GM23248 (cell line): ENCODE results near the gene ST8SIA1.

Source experiments
- EZH2 ChIP-seq: fragments of 200-600 bp; sonication (generic); IDR thresholded peaks from 2 replicates; pipeline ENCODE4 v1.6.1; 2018; ENCODE audit warnings: antibody characterized with exemption, mild to moderate bottlenecking; ENCODE audit not compliant: insufficient read depth, poor library complexity, severe bottlenecking
- EZH2phosphoT487 ChIP-seq: fragments of 200-600 bp; sonication (generic); IDR thresholded peaks from 2 replicates; pipeline ENCODE4 v1.6.1; 2018; ENCODE audit warnings: antibody characterized with exemption, moderate library complexity, mild to moderate bottlenecking, low read depth; ENCODE audit not compliant: insufficient read depth

GRCh38 chr12:22353615-22354325 lies 19.3 kb upstream of the ST8SIA1 start:
- TF ChIP-seq EZH2 (no peak), EZH2phosphoT487 (no peak)
